ENCODE measurements around the gene GALK2.
"Not testable (repeated sequence)": the region's sequence is repeated elsewhere in the genome, so short reads cannot be mapped to it uniquely, and the experiment has no call there.

Gene GALK2

DNA sequence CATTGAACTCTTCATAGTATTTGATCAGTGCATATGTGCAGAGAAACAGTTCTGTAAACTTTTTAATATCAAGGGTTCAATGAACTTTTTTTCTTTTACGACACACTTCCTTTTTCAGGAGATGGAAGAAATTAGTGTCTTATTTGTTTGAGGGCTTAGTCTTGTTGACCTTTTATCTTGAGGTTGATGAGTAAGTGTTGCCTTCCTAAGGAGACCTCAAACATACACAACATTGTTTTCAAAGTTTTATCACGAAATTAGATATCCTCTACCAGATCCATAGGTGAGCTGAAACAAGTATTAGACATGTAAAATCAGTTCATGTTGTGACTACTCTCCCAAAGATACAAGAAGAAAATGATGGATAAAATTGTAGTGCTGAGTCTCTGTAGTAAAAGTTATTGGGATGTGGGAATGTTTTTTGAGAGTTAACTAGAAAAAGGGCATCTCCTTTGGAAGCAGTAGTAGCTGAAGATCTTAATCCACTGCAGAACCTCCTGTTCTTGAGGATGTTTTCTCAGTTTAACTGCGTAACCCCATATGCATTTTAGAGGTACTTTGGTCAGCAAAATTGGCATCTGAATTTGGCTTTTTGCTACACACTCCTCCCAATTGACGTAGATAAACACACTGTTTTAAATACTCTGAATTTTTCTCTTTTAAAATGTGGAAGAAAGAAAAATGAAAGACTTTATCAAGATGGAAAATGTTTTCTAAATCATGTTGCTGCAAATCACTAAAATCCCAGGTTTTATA is 116.8 kb downstream of the GALK2 start:
- no peak for DNase-seq

DNA sequence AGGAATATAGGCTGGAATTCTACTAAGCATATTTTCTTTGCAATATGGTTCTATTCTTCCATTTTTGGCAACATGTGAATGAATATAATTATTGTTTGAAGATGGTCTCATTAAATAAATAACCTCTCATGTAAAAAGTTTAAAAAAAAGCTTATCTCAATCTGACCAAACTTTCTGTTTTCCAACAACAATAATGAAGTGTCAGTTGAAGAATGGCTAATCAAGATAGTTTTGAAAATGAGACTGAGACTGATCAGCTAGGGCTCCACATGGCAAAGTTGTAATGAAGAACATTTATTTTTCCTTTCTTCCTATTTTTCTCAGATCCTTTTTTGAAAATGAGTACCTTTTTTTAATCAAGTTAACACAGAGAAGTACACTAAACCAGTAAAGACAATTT is 117.4 kb downstream of the GALK2 start:
- DNase-seq: no peak

DNA sequence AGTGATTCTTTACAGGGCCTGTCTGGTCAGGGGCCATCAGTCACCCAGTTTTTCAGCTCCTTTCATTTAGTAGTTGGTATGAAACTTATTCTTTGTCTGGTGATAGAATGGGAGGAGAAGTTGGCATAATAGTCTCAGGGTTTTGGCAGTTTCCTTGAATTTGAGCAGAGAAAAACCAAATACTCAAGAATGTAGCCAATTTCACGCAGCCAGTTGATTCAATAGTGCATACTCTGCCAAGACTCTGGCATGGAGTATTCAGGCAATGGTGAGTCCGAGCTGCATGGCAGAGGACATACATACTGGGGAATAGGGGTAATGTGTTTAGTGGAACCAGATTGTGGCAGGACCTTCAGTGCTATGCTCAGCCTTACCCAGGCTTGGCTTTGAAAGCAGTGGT is 118.3 kb downstream of the GALK2 start:
- no peak for DNase-seq

DNA sequence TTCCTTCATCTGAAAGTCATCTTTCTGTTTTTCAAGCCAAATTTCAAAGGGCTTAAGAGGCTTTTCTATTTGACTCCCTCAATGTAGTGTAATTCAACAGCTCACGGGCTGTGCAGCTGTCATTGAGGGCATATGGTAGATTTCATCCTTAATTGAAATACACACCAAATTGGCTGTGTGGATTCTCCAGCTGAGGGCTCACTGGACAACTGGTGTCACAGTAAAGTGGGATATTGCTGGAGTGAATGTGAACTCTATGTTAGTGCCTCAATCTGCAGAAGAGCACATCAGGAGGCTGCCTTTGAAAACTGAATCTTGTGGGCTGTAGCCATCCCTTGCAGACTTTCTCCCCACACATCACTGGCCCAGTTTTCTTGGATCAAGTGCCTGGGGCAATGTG is 120.1 kb downstream of the GALK2 start:
- DNase-seq: no peak

DNA sequence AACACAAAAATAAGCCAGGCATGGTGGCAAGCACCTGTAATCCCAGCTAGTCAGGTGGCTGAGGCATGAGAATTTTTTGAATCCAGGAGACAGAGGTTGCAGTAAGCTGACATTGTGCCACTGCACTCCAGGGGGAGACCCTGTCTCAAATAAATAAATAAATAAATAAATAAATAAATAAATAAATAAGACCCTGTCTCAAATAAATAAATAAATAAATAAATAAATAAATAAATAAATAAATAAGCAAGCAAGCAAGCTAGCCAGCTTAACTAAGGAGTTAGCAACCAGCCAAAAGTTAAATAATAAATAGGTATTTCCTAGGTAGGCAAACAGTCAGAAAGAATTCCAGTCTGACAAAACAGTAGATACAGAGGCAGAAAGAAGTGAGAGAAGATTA is 123.9 kb downstream of the GALK2 start:
- DNase-seq: no peak

DNA sequence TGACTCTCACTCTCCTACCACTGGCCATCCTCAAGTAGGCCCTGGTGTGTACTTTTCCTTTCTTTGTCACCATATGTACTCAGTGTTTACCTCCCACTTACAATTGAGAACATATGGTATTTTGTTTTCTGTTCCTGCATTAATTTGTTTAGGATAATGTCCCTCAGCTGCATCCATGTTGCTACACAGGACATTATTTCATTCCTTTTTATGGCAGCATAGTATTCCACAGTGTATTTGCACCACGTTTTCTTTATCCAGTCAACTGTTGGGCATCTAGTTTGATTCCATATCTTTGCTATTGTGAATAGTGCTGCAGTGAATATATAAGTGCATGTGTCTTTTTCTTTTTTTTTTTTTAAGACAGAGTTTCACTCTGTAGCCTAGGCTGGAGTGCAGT is 126.2 kb downstream of the GALK2 start:
- no peak for DNase-seq

DNA sequence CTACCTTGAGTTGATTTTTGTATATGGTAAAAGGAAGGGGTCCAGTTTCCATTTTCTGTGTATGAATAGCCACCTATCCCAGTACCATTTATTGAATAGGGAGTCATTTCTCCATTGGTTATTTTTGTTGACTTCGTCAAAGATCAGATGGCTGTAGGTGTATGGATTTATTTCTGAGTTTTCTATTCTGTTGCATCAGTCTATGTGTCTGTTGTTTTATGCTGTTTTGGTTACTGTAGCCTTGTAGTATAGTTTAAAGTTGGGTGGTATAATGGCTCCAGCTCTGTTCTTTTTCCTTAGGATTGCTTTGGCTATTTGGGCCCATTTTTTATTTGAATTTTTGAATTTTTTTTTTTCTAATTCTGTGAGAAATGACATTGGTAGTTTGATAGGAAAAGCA is 127.5 kb downstream of the GALK2 start:
- no peak for DNase-seq

DNA sequence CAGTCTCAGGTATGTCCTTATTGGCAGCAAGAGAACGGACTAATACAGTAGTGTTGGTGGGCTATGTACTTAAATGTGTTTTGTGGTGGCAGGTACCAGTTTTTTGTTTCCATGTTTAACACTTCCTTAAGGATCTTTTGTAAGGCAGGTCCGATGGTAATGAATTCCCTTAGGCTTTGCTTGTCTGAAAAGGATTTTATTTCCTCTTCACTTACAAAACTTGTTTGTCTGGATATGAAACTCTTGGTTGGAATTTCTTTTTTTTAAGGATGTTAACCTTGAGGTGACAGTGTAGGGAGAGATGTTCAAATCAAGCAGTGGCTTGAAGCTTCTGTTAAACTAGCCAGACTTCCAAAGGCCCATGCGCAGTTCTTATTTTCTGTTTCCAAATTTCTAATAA is 130.8 kb downstream of the GALK2 start:
- DNase-seq: no peak

DNA sequence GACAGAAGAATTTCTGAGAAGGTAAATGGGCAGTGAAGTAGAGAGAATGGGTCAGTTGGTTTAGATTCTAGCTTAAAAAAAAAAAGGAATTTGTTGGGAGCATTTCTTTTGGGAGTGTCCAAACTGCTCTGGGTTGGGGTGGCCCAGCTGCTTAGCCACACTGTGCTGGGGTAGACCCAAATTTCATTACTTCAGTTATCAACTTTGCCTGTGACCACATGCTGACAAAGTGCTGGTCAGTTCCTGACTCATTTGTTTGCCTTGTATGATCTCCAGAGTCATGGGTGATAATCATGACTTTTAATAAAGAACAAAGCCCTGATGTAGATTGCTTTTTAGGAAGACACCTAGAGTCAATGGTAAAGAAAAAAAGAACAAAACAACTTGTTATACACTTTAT is 131.5 kb downstream of the GALK2 start:
- DNase-seq: no peak

DNA sequence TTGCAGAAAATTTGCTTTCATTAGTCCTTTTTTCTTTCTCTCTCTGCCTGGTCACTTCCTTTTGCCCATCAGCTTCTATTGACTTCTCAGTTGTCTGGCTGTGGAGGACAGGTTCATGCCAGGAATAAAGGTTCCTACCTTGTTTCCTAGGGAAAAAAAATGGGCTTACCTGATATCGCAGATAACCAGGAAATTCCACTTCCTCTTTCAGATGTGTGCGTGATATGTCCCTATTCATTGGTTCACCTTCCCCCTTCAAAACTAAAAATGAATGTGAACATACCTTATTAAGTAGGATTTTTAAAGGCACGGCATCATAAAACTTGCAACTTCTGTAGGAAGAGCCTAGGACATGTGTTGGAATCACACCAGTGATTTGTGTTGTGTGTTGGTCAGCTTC is 133.0 kb downstream of the GALK2 start:
- DNase-seq: no peak

DNA sequence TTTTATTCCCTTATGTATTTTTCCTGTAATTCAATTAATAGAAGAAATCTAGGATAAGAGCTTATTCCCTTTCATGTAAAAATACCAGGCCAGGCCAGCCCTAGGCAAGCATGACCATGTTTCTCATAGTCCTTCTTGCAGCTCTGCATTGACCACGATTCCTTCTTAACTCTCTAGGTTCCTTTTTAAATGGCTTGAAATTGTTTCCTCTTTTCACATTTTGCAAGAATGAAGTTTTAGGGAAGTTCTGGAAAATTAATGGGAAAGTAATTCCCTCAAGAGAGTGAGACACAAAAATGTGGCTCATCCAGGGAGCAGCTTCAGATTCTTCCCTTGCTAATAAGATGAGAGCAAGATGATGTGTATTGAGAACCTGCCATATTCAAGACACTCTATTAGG is 136.5 kb downstream of the GALK2 start:
- no peak for DNase-seq

DNA sequence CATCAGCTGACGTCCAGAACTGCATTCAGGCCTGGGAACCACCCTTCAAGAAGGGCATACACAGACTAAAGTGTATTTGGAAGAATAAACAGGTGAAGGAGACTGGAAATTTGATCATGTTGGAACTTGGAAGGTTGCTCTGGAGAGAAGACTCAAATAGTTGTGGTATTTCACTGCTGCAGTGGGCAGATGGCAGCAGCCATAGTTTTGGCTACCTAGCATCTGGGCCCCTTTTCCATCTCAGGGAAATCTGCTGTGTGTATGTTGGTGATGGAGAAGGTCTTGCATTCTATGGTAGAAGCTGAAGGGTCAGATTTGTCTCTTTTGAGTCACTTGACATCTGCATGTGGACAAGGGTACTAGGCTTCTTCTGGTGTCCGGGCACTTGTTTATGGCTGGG is 138.6 kb downstream of the GALK2 start:
- no peak for DNase-seq

DNA sequence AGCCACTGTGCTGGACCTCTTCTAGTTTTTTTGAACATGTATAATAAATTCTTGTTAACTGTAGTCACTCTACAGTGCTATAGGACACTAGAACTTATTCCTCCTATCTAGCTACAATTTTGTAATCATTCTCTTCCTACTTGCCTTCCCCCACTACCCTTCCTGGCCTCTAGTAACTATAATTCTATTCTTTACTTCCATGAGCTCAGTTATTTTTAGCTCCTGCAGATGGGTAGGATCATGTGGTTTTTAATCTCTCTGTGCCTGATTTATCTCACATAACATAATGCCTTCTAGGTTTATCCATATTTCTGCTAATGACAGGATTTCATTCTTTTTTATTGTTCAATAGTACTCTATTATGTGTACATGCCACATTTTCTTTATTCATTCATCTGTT is 139.8 kb downstream of the GALK2 start:
- DNase-seq: no peak

DNA sequence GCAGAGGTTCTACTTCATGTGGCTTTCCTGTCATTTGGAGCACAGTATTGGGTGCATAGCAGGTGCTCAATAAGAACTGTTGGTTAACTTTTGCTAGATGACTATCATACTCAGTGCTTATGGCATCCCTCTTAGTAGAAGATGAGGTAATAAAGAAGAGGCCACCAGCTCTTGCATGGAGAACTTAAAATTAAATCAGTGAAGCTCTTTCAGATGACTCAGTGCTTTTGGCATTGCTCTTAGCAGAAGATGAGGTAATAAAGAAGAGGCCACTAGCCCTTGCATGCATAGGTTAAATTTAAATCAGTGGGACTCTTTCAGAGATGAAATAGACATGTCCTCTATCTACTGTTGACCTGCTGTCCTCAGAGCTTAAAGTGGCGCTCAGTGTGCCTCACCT is 143.6 kb downstream of the GALK2 start:
- no peak for DNase-seq

DNA sequence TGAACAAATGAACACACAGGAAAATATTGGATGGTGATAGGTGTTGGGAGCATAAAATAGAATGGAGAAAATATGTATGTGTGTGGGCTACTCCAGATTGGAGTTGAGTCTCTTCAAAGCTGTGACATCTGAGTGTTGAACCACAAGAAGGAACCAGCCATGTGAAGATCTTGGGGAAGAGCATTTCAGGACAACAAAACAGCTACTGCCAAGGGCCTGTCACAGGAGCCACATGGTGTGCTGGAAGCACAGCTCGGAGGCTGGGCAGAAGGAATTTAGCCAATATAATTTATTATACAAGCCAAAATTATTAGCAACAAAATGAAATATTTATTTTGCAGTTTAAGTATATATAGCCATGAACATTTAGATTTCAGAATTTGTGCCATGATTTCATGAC is 144.7 kb downstream of the GALK2 start:
- no peak for DNase-seq

DNA sequence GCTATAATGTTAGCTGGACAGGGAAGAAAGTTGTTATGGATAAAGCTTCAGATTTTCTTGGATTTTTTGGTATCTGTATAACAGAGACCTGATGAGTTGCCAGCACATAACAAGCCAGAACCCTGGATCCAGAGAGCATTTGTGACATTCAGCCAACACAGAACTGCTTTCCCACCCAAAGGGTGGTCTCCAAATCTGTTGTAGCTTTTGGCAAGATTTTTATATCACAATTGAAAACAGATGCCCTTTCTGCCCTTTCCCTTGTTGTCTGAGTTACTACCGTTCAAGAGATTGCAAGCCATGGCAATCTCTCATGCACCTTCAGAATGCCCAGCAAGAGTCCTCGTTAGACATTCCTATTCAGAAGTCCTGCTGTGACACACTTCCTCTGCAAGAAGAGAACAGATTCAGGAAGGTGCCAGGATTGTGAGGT is 145.4 kb downstream of the GALK2 start:
- DNase-seq: no peak

DNA sequence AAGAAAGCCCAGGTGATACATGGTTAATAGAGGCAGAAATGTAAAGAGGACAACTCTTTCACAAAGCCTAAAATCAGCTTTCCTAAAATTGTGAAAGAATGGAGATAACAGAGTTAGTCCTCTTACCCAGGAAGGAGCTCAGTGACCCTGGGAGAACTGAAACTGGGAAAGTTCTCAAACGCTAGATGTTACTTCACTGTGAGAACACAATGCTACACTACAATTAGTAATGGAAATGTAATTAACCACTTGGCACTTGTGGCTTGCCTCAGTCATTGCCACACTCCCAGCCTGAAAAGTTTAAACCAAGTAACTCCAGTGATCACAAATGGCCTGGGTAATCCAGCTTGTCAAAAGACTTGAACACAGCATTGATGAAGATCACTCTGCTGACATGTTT is 150.3 kb downstream of the GALK2 start:
- no peak for DNase-seq

DNA sequence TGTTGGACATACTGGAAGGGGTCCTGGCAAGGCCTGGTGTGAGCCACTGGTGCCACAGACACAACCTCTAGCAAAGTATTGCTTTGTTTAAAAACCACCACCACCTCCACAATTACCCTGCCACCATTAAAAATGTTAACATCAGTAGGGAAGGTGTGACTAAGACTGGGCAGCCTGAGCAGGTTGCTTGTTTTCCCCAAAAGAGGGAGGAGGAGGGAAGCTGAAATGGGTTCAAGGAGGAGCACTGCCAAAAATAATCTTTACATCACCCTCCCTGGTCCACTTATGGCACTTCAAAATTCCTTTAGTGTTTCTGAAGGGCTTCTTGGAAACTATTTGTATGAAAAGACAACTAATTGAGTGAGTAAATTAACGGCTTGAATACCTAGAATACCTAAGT is 153.2 kb downstream of the GALK2 start:
- no peak for DNase-seq

DNA sequence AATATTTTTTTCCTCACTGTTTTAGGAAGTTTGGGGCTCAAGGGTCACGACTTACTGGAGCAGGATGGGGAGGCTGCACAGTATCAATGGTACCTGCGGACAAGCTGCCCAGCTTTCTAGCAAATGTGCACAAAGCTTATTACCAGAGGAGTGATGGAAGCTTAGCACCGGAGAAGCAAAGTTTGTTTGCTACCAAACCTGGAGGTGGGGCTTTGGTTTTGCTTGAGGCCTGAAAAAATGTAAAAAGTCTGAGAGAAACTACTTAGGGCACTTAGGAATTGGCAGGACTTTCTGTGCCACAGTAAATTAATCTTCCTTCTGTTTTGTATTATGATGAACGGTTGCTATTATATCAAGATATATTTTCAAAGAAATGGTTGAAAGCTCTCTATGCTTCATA is 157.9 kb downstream of the GALK2 start:
- DNase-seq: no peak

DNA sequence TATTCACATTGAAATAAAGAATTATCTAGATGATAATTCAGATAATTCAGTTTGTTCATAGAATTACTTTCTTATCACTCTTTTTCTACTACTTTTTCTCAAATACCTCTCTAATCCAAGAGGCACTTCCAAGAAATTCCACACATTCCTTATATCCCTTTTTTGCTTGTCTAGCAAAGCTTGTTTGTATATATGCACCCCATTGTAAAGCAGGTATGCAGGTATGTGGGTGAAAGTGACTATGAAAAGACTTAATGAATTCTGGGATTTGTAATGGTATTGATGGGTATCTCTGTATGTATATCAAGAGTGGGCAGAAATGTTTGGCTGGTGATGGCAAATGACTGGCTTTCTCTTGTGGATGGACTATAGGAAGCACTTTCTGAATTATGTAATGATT is 158.9 kb downstream of the GALK2 start:
- DNase-seq: no peak

DNA sequence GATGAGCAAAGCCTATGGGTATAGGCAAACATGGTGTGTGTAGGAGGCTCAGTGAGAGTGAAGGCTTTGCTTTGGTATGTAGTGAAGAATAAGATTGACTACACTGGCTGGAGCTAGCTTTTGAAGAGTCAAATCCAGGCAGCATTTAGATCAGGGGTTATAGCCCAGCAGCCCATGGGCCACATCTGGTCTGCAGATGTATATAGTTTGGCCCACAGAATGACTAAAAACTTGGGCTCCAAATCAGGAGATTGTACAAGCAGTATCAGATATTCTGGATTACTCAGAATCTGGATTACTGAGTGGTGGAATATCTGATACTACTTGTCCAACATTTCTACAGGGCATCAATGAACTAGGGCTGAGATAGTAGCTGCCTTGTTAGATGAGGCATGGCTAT is 160.1 kb downstream of the GALK2 start:
- no peak for DNase-seq

DNA sequence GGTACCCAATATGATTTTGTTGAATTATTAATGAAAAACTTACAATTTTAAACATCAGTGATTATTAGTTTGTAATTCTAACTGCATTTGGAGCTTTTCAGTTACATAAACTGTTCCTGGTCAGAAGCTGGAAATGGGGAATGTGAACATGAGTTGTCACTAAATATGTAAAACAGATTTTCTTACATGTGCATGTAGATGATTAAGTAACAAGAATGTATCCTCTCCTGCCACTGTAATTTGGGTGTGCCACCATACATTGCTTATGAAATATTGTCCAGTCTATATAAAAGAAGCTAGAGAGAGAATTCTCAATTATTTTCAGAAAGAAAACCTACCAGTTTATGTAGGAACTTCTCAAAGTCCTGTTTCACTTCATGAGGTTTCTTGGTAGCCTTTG is 161.4 kb downstream of the GALK2 start:
- DNase-seq: no peak

DNA sequence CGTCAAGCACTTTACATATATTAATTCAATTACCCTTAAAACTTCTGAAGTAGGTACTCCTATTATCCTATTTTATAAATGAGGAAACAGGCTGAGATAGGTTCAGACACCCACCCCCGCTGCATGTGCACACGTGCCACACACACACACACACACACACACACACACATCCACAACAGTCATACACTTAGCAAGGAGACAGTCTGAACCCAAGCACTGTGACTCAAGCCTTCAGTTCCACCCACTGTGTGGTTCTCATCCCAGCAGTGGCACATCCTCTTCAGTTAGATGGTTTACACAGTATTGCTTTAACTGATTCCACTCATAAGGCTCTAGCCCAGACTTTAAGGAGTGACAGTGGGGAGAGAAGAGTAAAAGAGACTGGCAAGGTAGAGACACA is 161.9 kb downstream of the GALK2 start:
- DNase-seq: no peak

DNA sequence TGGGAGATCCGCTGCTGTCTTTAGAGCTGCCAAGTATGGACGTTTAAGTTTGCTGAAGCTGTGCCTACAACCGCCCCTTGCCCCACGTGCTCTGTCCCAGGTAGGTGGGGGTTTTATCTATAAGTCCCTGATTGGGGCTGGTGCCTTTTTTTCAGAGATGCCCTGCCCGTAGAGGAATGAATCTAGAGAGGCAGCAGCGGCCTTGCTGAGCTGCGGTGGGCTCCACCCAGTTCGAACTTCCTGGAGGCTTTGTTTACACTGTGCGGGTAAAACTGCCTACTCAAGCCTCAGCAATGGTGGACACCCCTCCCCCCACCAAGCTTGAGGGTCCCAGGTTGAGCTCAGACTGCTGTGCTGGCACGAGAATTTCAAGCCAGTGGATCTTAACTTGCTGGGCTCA is 169.6 kb downstream of the GALK2 start:
- DNase-seq: no peak

DNA sequence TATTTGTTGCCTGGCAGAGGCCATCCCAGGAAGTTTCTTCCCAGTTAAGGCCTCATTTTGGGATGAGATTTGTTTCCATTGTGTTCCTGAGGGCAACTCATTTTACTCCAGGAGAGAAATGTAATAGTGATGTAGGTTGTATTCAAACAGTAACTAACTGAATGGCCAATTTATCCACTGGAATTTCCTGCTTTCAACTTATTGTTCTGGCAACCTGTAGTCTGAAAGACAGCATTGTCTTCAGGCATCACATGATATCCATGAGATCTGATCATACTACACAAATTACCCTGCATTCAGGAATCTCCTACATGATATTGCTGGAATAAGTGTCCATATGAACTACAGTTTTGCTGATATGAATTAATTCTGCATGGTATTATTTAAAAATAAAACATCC is 173.5 kb downstream of the GALK2 start:
- DNase-seq: no peak

DNA sequence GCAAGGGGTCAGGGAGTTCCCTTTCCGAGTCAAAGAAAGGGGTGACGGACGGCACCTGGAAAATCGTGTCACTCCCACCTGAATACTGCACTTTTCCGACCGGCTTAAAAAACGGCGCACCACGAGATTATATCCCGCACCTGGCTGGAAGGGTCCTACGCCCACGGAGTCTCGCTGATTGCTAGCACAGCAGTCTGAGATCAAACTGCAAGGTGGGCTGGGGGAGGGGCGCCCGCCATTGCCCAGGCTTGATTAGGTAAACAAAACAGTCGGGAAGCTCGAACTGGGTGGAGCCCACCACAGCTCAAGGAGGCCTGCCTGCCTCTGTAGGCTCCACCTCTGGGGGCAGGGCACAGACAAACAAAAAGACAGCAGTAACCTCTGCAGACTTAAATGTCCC is 184.4 kb downstream of the GALK2 start:
- DNase-seq: not testable (repeated sequence)

Data from activated gamma-delta T cell (primary cell).